Measurements from ENCODE around the gene MPV17L2.

The MPV17L2 gene

GRCh38 chr19:18160971-18161635 lies 31.9 kb upstream of the MPV17L2 start:
- peak; percentile 56 to 83 (median 71) for DNase-seq

GRCh38 chr19:18161636-18162002 lies 31.4 kb upstream of the MPV17L2 start:
- DNase-seq: no peak

GRCh38 chr19:18164072-18164471 lies 28.9 kb upstream of the MPV17L2 start:
- DNase-seq: no peak

- DNase-seq: no peak
Measured at GRCh38 chr19:18165794-18166544, 27.0 kb upstream of the MPV17L2 start.

- DNase-seq: no peak
Measured at GRCh38 chr19:18167011-18167410, 26.0 kb upstream of the MPV17L2 start.

GRCh38 chr19:18167975-18168645 lies 24.9 kb upstream of the MPV17L2 start:
- peak in 4 of 5 donors; percentile 43 to 63 (median 46) for DNase-seq

GRCh38 chr19:18168673-18169381 lies 24.2 kb upstream of the MPV17L2 start:
- no peak for DNase-seq

GRCh38 chr19:18170714-18171255 lies 22.2 kb upstream of the MPV17L2 start:
- no peak for DNase-seq

- DNase-seq: no peak
Measured at GRCh38 chr19:18171605-18172327, 21.3 kb upstream of the MPV17L2 start.

GRCh38 chr19:18172331-18173053 lies 20.5 kb upstream of the MPV17L2 start:
- no peak for DNase-seq

GRCh38 chr19:18173054-18173571 lies 19.9 kb upstream of the MPV17L2 start:
- no peak for DNase-seq

GRCh38 chr19:18173572-18174288 lies 19.3 kb upstream of the MPV17L2 start, which contains the start of gene IFI30:
IFI30 (plus strand) TSS chr19:18173813; CDS start chr19:18173842, 29 bp downstream.
- DNase-seq: peak; percentile 44 to 70 (median 47)

GRCh38 chr19:18174983-18175382 lies 18.0 kb upstream of the MPV17L2 start:
- no peak for DNase-seq

- no peak for DNase-seq
Measured at GRCh38 chr19:18176367-18177310, 16.4 kb upstream of the MPV17L2 start.

GRCh38 chr19:18179957-18180356 lies 13.1 kb upstream of the MPV17L2 start:
- no peak for DNase-seq

GRCh38 chr19:18183529-18183928 lies 9.5 kb upstream of the MPV17L2 start:
- DNase-seq: no peak

- DNase-seq: no peak
Measured at GRCh38 chr19:18185538-18185937, 7.5 kb upstream of the MPV17L2 start.

GRCh38 chr19:18190278-18190677 lies 2.7 kb upstream of the MPV17L2 start:
- no peak for DNase-seq

GRCh38 chr19:18191640-18192062 lies 1.4 kb upstream of the MPV17L2 start:
- no peak for DNase-seq
